HG03097 (cell line): ENCODE data around the gene MFSD6L.
"Not testable (repeated sequence)": the region's sequence is repeated elsewhere in the genome, so short reads cannot be mapped to it uniquely, and the experiment has no call there.

Experiments
- ATAC-seq: cut with Tn5 transposase; IDR thresholded peaks from one replicate; pipeline ENCODE4 v1.9.1; 2021; ENCODE audit not compliant: unreplicated experiment, low FRiP score

The MFSD6L gene

DNA sequence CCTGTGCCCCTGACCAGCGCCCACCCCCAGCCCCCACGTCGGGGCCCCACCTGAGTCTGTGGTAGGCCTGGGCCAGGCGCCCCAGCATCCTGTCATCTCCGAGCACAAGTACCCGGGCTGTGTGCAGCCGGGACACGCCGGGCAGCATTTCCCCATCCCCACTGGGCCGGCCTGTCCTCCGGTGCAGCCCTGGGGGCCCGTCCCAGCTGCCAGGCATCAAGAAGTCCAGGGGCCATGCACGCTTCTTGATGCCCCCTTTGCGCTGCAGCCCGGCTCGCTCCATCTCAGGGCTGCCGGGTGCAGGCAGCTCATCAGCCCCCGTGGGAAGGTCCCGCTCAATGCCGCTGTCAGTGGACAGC is 29.3 kb upstream of the MFSD6L start:
- ATAC-seq: no peak

DNA sequence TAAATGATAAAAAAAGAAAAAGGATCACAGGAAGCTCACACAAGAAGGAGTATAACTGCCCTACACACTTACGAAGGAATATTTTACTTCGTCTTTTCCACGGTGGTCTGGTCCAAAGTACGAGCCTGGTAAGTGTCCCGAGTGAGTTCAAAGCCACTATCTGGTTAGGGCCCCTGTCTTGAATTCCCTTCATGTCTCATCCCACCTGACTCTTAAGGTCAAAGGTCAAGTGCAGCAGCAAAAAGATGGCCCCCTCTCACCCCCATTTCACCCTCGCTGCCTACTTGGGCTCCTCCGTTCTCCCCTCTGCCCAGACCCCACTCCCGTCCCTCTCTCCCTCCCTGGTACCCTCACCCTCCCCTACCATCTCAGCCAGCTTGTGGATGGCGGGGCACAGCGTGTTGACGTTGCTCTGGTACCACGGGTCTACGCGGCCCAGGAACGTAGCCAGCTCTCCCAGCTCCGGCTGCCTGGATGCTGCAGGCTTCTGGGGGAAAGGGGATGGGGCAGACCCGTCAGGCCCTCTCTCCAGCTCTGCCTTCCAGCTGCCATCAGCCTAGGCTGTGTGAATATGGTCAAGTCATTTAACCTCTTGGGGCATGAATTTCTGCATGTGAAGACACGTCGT is 27.8 kb upstream of the MFSD6L start:
- ATAC-seq: no peak

DNA sequence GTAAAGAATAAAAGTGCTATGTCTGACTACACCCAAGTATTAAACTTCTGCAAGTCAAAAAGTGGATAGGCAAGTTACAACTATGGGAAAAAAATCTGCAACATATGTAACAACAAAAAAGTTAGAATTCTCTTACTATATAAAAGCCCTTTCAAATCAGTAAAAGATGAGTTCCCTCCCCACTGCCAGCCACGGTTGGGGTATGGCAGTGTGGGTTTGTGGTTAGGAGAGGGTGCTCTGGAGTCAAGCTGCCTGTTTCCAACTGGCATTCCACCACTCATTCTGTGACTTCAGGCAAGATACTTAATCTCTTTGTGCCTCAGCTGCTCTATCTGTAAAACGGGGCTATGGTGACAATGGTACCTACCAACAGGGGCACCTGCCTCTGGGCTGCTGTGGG is 26.6 kb upstream of the MFSD6L start:
- no peak for ATAC-seq

- ATAC-seq: no peak
These were observed 24.1 kb upstream of the MFSD6L start for GRCh38 chr17:8823279-8823678.

- no peak for ATAC-seq
These were observed 23.4 kb upstream of the MFSD6L start for GRCh38 chr17:8822401-8823035.

DNA sequence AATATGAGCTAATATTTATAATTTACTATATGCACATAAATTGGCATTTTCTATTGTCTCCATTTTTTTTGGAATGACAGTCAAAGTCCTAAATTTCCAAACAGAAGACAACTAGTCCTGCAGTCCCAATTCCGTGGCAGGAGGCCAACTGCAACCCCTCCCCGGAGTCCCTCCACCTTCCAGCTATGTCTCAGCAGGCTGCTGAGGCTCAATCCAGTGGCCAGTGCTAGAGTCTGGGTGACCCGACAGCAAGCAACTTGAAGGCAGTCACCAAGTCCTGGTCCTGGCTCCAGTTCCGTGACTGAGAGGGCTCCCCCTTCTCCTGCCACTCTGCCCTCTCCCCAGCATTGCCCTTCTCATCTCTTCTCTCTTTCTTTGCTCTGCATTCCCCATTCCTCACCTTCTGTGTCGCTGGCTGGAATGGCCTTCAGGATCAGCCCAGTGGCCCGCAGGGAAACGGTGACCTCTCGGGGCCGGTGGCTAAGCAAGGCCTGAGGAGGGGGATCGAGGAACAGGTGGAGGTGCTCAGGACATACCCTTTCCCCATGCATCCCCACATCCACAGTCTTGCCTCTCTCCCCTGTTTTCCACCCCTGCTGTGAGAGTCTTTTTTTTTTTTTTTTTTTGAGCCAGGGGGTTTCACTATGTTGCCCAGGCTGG is 22.4 kb upstream of the MFSD6L start:
- no peak for ATAC-seq

DNA sequence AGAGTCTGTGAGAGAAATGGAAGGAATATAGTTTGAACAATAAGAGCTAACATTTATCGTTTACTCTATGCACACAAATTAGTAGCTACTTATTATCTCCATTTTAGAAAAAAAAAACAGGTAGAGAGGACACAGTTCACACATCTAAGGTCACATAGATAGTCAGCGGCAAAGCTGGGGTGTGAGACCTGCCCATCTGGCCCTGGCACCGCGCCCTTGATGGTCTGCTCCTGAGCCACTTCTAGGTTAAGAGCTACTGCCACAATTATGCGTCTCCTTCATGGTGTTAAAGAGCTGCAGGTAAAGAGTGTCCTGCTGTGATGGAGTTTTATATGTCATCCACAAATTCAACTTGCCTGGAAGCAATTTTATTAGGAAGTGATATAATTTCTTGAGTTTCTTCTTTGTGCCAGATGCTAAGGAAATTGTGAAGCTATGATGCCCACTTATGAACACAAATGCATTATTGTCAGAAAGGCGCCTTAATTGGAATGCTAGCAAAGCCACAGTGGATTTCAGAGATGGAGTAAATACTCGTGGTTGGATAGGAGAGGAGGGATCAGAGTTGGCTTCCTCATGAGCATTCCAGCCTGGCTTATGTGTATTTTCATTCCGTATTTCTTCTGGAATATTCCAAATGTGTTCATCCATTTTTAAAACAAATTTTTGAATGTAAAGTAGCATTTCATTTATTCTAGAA is 21.3 kb upstream of the MFSD6L start:
- ATAC-seq: no peak

DNA sequence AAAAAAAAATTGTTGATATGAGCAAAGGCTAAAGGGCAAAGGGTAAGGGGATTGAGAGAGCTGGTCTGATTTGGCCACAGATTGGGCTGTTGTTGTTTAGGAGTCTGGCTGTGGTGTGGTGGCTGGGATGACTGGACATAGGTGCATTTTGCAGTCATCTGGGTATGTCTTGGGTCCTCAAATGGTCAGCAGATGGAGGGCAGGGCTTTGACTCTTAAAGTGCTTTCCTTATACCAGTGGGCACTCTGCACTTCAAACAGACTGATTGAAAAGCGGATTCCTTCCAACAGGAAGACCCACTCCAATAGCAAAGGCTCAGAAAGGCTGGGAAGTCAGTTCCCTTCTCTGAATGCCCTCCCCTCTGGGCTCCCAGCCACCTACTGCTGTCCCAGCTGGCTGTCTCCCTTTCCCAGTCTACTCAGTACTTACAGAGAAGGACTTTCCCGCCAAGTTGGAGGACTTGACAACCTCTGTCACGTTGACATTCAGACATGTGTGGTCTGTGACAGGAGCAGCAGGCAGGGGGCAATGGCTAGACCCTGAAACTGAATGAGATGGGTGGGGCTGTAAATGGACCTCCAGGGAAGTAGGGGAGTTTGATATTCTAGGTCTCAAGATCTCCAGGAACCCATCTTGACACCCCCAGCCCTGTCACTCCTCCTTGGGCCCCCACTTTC is 19.6 kb upstream of the MFSD6L start:
- ATAC-seq: no peak

- no peak for ATAC-seq
These were observed 18.9 kb upstream of the MFSD6L start for GRCh38 chr17:8818047-8818446.

DNA sequence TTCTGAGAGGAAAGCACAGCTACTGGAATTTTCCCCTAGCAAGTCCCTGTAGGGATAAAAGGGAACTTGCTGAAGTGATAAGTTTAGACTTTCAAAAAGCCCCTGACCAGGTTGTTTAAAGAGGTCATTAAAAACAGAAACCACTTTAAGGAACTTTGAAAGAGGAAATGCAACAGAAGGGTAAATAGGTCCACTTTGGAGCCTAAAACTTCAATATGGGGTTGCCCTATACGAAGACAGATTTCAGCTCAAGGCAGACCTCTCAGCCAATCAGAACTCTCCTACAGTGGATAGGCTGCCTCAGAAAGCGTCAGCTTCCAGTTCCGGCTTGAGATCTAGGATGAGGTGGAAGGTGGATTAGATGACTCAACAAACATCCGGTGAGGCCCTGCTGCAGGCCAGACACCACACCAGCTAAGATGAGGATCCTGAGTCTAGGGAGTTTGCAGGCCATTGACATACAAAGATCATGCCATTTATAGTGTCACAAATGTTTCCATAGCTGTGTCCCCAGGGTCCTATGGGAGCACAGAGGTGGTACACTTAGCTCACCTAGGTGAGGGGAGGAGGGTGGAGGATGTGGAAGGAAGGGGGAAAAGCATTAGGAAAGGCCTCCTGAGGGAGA is 7.9 kb upstream of the MFSD6L start:
- peak; percentile 81 for ATAC-seq

DNA sequence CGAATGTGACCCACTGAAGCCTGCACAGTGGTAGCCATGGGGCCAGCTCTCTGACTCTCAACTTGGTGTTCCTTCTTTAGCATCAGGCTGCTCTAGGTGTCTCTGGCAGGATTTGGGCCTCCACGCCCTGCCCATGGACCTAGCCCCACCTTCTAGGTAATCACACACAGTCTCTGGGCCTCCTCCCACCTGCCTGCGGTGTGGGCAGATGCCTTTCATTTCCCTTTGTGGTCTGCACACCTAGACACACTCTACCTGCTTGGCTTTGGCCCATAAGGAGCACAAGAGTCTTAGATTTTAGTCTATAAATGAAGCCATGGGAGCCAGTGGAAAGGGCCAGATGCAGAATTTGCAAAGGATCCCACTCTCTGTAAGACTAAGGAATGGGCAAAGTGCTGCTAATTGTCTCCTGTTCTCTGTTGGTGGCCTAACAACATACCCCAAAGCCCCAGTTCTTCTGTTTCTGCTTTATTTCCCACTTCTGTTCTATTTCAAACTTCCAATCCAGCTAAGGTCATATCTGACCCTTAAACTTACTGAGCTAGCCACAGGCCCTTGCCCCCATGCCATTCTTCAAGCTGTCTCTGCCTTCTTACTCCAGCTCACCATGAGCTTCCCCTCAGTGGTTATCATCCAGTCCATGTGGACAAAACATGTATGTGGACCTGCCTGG is 7.2 kb upstream of the MFSD6L start:
- no peak for ATAC-seq

GRCh38 chr17:8805396-8805795 is 6.2 kb upstream of the MFSD6L start:
- not testable (repeated sequence) for ATAC-seq

GRCh38 chr17:8803531-8804420 is 4.6 kb upstream of the MFSD6L start:
- no peak for ATAC-seq

DNA sequence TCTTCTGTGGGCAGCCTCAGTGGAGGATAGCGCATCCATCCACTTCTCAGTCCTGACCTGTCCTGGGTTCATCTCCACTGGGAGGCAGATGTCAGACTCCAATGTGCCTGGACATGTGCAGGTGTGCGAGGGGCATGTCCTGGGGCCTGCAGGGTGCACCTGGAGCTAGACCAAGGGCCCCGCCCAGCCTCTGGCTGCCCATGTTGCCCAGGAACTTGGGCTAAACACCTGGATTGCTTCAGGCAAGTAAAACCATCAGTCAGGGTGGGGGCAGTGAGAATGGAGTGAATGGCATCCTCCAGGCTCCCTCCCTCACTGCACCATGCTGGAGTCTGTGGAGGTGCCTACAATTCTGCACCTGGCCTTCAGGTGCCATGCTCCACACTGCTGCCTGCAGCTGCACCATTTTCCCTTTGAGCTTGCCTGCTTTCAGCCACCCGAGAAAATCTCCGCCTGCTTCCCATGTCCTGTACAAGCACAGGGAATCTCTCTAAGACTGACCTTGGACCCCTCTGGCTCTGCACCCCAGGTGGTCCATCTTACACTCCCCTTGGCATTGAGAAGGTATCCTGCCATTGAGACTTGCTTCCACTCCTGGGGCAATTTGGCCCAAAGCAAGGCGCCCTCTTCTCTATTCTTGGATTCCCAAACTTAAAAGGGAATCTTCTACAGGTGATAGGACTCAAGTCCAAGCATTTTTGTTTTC is 2.1 kb upstream of the MFSD6L start:
- ATAC-seq: no peak

GRCh38 chr17:8800656-8801055 is 1.5 kb upstream of the MFSD6L start:
- no peak for ATAC-seq

DNA sequence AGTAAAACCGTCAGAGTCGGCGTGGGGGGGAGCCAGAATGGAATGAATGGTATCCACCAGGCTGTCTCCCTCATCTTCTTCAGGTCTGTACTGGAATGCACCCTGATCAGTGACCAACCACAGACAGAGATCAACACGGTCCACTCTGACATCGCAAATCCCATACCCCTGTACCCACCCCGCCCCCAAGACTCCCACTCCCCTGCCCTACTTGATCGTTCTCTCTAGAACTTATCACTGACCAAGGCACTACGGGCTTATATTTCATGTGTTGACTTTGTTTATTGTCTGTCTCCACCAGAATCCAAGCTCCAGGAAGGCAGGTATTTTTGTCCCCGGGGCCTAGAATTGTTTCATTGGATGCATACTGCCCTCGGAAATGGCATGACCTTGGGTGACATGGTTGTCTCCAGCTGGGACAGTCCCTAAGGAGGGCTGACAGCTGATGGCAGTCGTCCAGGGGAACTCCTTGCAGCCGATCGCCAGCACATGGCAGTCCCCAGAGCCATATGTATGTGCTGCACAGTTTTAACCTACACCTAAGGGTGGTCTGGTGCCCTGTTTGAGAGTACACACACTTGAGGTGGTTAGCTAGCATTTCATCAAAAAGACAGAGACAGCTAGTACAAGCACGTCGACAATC is 526 bp upstream of the MFSD6L start:
- ATAC-seq: no peak

GRCh38 chr17:8798176-8798845 is 854 bp downstream of the MFSD6L start:
- no peak for ATAC-seq
